Measurements from ENCODE around the gene CKAP5. TPM values are rescaled to one million over a fixed set of nuclear protein-coding genes. Genes with fewer than 3 reads are reported as not detected.

The CKAP5 gene
- total and polyA plus RNA-seq, 5 donors from 2014 or later = 8.7 to 45.4 (median 12.6) TPM

GRCh38 chr11:46733234-46733633, 112.8 kb downstream of the CKAP5 start:
- ATAC-seq (ENCODE audit: low read depth in 2 of 2) (no peak), DNase-seq (no peak)
- Mint-ChIP-seq H3K36me3 (no peaks in the 10 kb centered on the region), H3K4me1 (no peaks in the 10 kb centered on the region), H3K9me3 (peaks cover 0 to 2% (median 0%) of the 10 kb centered on the region in 7 donors), H3K4me3 (no peak overlapping the region), H3K27ac (no peak overlapping the region), H3K27me3 (no peaks in the 10 kb centered on the region)
- no peaks in the 10 kb centered on the region for H3K27me3 ChIP-seq (ENCODE audit: control insufficient read depth, insufficient read depth, low read length)
- H3K4me3 ChIP-seq (ENCODE audit: low read depth, low read length) = no peak overlapping the region
- H3K9me3 ChIP-seq (ENCODE audit: control insufficient read depth in 2 of 2, low read length in 2 of 2) = no peaks in the 10 kb centered on the region
- H3K36me3 ChIP-seq (ENCODE audit: control insufficient read depth, insufficient read depth, low read length) = no peaks in the 10 kb centered on the region
- no peaks in the 10 kb centered on the region for H3K4me1 ChIP-seq (ENCODE audit: control insufficient read depth, insufficient read depth, low read length, poor library complexity, severe bottlenecking)
- no peak overlapping the region for H3K27ac ChIP-seq (ENCODE audit: insufficient read depth, low read length, poor library complexity, severe bottlenecking)

GRCh38 chr11:46731545-46731944, 114.5 kb downstream of the CKAP5 start:
- Histone ChIP-seq H3K4me1 (ENCODE audit: control insufficient read depth, insufficient read depth, low read length, poor library complexity, severe bottlenecking) (no peaks in the 10 kb centered on the region), H3K27ac (ENCODE audit: insufficient read depth, low read length, poor library complexity, severe bottlenecking) (no peak overlapping the region), H3K9me3 (ENCODE audit: control insufficient read depth in 2 of 2, low read length in 2 of 2) (no peaks in the 10 kb centered on the region), H3K4me3 (ENCODE audit: low read depth, low read length) (no peak overlapping the region), H3K27me3 (ENCODE audit: control insufficient read depth, insufficient read depth, low read length) (no peaks in the 10 kb centered on the region), H3K36me3 (ENCODE audit: control insufficient read depth, insufficient read depth, low read length) (no peaks in the 10 kb centered on the region)
- Mint-ChIP-seq H3K4me1 (no peaks in the 10 kb centered on the region), H3K27me3 (no peaks in the 10 kb centered on the region), H3K9me3 (no peaks in the 10 kb centered on the region), H3K36me3 (no peaks in the 10 kb centered on the region), H3K4me3 (no peak overlapping the region), H3K27ac (no peak overlapping the region)
- ATAC-seq (ENCODE audit: low read depth in 2 of 2) (no peak), DNase-seq (no peak)

DNA sequence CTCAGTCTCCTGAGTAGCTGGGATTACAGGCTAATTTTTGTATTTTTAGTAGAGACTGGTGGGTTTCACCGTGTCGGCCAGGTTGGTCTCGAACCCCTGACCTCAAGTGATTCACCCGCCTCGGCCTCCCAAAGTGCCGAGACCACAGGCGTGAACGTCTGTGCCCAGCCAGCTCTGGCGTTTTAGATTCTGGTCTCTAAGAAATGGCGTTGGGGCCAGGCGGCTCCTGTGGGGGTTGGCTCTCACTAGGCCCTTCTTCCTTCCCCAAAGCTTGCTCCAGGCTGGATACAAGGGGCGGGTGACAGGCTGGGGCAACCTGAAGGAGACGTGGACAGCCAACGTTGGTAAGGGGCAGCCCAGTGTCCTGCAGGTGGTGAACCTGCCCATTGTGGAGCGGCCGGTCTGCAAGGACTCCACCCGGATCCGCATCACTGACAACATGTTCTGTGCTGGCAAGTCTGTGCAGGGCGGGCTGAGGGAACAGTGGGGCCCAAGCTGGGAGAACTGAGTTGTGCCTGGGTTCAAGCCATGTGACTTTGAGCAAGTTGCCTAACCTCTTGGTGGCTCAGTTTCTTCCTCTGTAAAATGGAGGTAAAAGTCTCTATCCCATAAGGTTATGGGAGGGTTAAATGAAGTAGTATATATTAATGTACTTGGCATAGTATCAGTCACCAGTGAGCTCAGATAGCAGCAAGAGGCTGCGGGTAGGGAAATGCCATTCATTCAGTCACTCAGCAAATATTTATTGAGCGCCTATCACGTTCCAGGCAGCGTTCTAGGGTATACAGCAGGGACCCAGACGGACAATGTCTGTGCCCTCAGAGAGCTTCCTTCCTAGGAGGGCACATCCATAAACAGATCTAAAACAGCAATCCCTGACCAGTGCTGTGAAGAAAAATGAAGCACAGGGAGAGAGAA, 116.7 kb downstream of the CKAP5 start:
- Mint-ChIP-seq H3K27ac (no peak overlapping the region), H3K27me3 (no peaks in the 10 kb centered on the region), H3K4me3 (peak overlapping the region in 1 of 4 donors; percentile 28), H3K4me1 (no peaks in the 10 kb centered on the region), H3K9me3 (no peaks in the 10 kb centered on the region), H3K36me3 (no peaks in the 10 kb centered on the region)
- no peaks in the 10 kb centered on the region for H3K9me3 ChIP-seq (ENCODE audit: control insufficient read depth in 2 of 2, low read length in 2 of 2)
- H3K4me1 ChIP-seq (ENCODE audit: control insufficient read depth, insufficient read depth, low read length, poor library complexity, severe bottlenecking) = no peaks in the 10 kb centered on the region
- no peaks in the 10 kb centered on the region for H3K36me3 ChIP-seq (ENCODE audit: control insufficient read depth, insufficient read depth, low read length)
- H3K27ac ChIP-seq (ENCODE audit: insufficient read depth, low read length, poor library complexity, severe bottlenecking) = no peak overlapping the region
- DNase-seq (no peak), ATAC-seq (ENCODE audit: low read depth in 2 of 2) (no peak)
- H3K4me3 ChIP-seq (ENCODE audit: low read depth, low read length) = no peak overlapping the region
- H3K27me3 ChIP-seq (ENCODE audit: control insufficient read depth, insufficient read depth, low read length) = no peaks in the 10 kb centered on the region

GRCh38 chr11:46728659-46729040, 117.4 kb downstream of the CKAP5 start:
- no peaks in the 10 kb centered on the region for H3K36me3 ChIP-seq (ENCODE audit: control insufficient read depth, insufficient read depth, low read length)
- no peak for DNase-seq
- H3K9me3 Mint-ChIP-seq = no peaks in the 10 kb centered on the region
- ATAC-seq (ENCODE audit: low read depth in 2 of 2) = no peak
- no peak overlapping the region for H3K4me3 Mint-ChIP-seq
- no peak overlapping the region for H3K4me3 ChIP-seq (ENCODE audit: low read depth, low read length)
- no peaks in the 10 kb centered on the region for H3K27me3 Mint-ChIP-seq
- no peaks in the 10 kb centered on the region for H3K36me3 Mint-ChIP-seq
- no peaks in the 10 kb centered on the region for H3K4me1 Mint-ChIP-seq
- no peak overlapping the region for H3K27ac ChIP-seq (ENCODE audit: insufficient read depth, low read length, poor library complexity, severe bottlenecking)
- H3K4me1 ChIP-seq (ENCODE audit: control insufficient read depth, insufficient read depth, low read length, poor library complexity, severe bottlenecking) = no peaks in the 10 kb centered on the region
- no peaks in the 10 kb centered on the region for H3K27me3 ChIP-seq (ENCODE audit: control insufficient read depth, insufficient read depth, low read length)
- no peaks in the 10 kb centered on the region for H3K9me3 ChIP-seq (ENCODE audit: control insufficient read depth in 2 of 2, low read length in 2 of 2)
- H3K27ac Mint-ChIP-seq = no peak overlapping the region

GRCh38 chr11:46727952-46728658, 118.0 kb downstream of the CKAP5 start:
- no peaks in the 10 kb centered on the region for H3K36me3 ChIP-seq (ENCODE audit: control insufficient read depth, insufficient read depth, low read length)
- Mint-ChIP-seq H3K9me3 (no peaks in the 10 kb centered on the region), H3K36me3 (no peaks in the 10 kb centered on the region), H3K4me1 (no peaks in the 10 kb centered on the region), H3K27me3 (no peaks in the 10 kb centered on the region), H3K4me3 (no peak overlapping the region), H3K27ac (no peak overlapping the region)
- no peaks in the 10 kb centered on the region for H3K4me1 ChIP-seq (ENCODE audit: control insufficient read depth, insufficient read depth, low read length, poor library complexity, severe bottlenecking)
- H3K27ac ChIP-seq (ENCODE audit: insufficient read depth, low read length, poor library complexity, severe bottlenecking) = no peak overlapping the region
- H3K4me3 ChIP-seq (ENCODE audit: low read depth, low read length) = no peak overlapping the region
- no peaks in the 10 kb centered on the region for H3K27me3 ChIP-seq (ENCODE audit: control insufficient read depth, insufficient read depth, low read length)
- ATAC-seq (ENCODE audit: low read depth in 2 of 2) (no peak), DNase-seq (no peak)
- no peaks in the 10 kb centered on the region for H3K9me3 ChIP-seq (ENCODE audit: control insufficient read depth in 2 of 2, low read length in 2 of 2)

GRCh38 chr11:46726206-46726862, 119.7 kb downstream of the CKAP5 start:
- no peaks in the 10 kb centered on the region for H3K36me3 Mint-ChIP-seq
- ATAC-seq (ENCODE audit: low read depth in 2 of 2) (no peak), DNase-seq (no peak)
- Histone ChIP-seq H3K9me3 (ENCODE audit: control insufficient read depth in 2 of 2, low read length in 2 of 2) (no peaks in the 10 kb centered on the region), H3K4me1 (ENCODE audit: control insufficient read depth, insufficient read depth, low read length, poor library complexity, severe bottlenecking) (no peaks in the 10 kb centered on the region), H3K4me3 (ENCODE audit: low read depth, low read length) (no peak overlapping the region), H3K36me3 (ENCODE audit: control insufficient read depth, insufficient read depth, low read length) (no peaks in the 10 kb centered on the region), H3K27me3 (ENCODE audit: control insufficient read depth, insufficient read depth, low read length) (no peaks in the 10 kb centered on the region), H3K27ac (ENCODE audit: insufficient read depth, low read length, poor library complexity, severe bottlenecking) (no peak overlapping the region)
- H3K9me3 Mint-ChIP-seq = no peaks in the 10 kb centered on the region
- H3K4me3 Mint-ChIP-seq = no peak overlapping the region
- no peaks in the 10 kb centered on the region for H3K27me3 Mint-ChIP-seq
- H3K4me1 Mint-ChIP-seq = no peaks in the 10 kb centered on the region
- no peak overlapping the region for H3K27ac Mint-ChIP-seq

DNA sequence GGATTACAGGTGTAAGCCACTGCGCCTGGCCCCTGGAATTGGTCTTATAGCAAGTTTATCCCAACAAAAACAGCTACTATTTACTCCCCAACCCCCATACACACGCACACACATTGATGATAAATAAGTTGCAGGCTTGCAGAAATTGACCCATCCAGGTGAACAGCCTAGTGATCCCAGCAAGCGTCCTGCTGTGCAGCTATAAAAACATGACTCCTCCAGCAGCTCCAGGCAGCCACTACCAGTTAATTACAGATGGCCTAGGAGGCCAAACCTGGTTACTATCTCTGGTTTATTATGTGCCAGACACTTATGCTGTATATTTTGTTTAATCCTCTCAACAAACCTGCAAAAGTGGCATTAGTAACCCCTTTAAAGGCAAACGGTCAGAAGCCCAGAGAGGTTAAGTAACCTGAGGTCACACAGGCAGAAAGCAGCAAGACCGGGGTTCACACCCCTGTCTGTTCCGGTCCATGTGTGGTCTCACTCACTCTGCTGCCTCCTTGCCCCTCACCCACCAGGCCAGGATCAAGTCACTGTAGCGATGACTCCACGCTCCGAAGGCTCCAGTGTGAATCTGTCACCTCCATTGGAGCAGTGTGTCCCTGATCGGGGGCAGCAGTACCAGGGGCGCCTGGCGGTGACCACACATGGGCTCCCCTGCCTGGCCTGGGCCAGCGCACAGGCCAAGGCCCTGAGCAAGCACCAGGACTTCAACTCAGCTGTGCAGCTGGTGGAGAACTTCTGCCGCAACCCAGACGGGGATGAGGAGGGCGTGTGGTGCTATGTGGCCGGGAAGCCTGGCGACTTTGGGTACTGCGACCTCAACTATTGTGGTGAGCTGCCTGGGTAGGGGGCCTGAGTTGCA, 120.5 kb downstream of the CKAP5 start:
- Mint-ChIP-seq H3K27ac (peak overlapping the region in 1 of 3 donors; percentile 55), H3K27me3 (no peaks in the 10 kb centered on the region), H3K4me3 (no peak overlapping the region), H3K4me1 (no peaks in the 10 kb centered on the region), H3K36me3 (no peaks in the 10 kb centered on the region), H3K9me3 (no peaks in the 10 kb centered on the region)
- Histone ChIP-seq H3K27ac (ENCODE audit: insufficient read depth, low read length, poor library complexity, severe bottlenecking) (no peak overlapping the region), H3K4me1 (ENCODE audit: control insufficient read depth, insufficient read depth, low read length, poor library complexity, severe bottlenecking) (no peaks in the 10 kb centered on the region), H3K4me3 (ENCODE audit: low read depth, low read length) (no peak overlapping the region), H3K27me3 (ENCODE audit: control insufficient read depth, insufficient read depth, low read length) (no peaks in the 10 kb centered on the region), H3K9me3 (ENCODE audit: control insufficient read depth in 2 of 2, low read length in 2 of 2) (no peaks in the 10 kb centered on the region), H3K36me3 (ENCODE audit: control insufficient read depth, insufficient read depth, low read length) (no peaks in the 10 kb centered on the region)
- DNase-seq (no peak), ATAC-seq (ENCODE audit: low read depth in 2 of 2) (no peak)
